PC-3 (cell line): ENCODE data around the gene EVL. TPM values are rescaled to one million over a fixed set of nuclear protein-coding genes. Genes with fewer than 3 reads are reported as not detected.
"Not testable (repeated sequence)": the region's sequence is repeated elsewhere in the genome, so short reads cannot be mapped to it uniquely, and the experiment has no call there.

Experiments used
- ATAC-seq: fragments of 200-7000 bp; cut with Tn5 transposase; 2 replicates; pipeline ENCODE4 v1.9.1; 2020; ENCODE audit warnings: mild to moderate bottlenecking, moderate library complexity
- BruUV-seq: library from RNA; stranded (reverse); fragments of 400-500 nt; replicated peaks from 2 replicates; lab custom pipeline; 2021; lab: Mats Ljungman, UMichigan
- CTCF ChIA-PET: fragments of 300-600 bp; sonication (Branson Sonifier 250); formaldehyde crosslinking; loops from one replicate; lab custom pipeline; 2022; ENCODE audit warnings: antibody characterized with exemption; lab: Charles Lee
- POLR2A ChIA-PET: fragments of 300-600 bp; sonication (Branson Sonifier 250); formaldehyde crosslinking; loops from one replicate; lab custom pipeline; 2022; ENCODE audit warnings: antibody characterized with exemption; ENCODE audit not compliant: unreplicated experiment; lab: Charles Lee
- DNase-seq: peaks from one replicate; pipeline ENCODE4 v3.0.0-alpha.2; 2015
- H2AFZ ChIP-seq: fragments of 300-600 bp; sonication (generic); 2 replicates; pipeline ENCODE4 v1.6.0; 2016; ENCODE audit warnings: antibody characterized with exemption, low read length
- H3F3A ChIP-seq: fragments of 300-600 bp; sonication (generic); one replicate; pipeline ENCODE4 v1.6.0; 2017; ENCODE audit warnings: antibody characterized with exemption, low read length, control low read depth, mild to moderate bottlenecking; ENCODE audit not compliant: unreplicated experiment
- H3K27ac ChIP-seq: fragments of 300-600 bp; sonication (generic); 2 replicates; pipeline ENCODE4 v1.5.1; 2016; ENCODE audit warnings: mild to moderate bottlenecking, low read length
- H3K27me3 ChIP-seq: fragments of 300-600 bp; sonication (generic); 2 replicates; pipeline ENCODE4 v1.6.1; 2016; ENCODE audit warnings: low read length, mixed read lengths
- H3K36me3 ChIP-seq: fragments of 300-600 bp; sonication (generic); 2 replicates; pipeline ENCODE4 v1.6.1; 2016; ENCODE audit warnings: low read depth, mixed run types, low read length, mixed read lengths
- H3K4me1 ChIP-seq: fragments of 300-600 bp; sonication (generic); 2 replicates; pipeline ENCODE4 v1.5.1; 2016; ENCODE audit warnings: low read length; ENCODE audit not compliant: insufficient read depth
- H3K4me2 ChIP-seq: fragments of 300-600 bp; sonication (generic); 2 replicates; pipeline ENCODE4 v1.6.0; 2016; ENCODE audit warnings: low read length
- H3K4me3 ChIP-seq: fragments of 300-600 bp; sonication (generic); 2 replicates; pipeline ENCODE4 v1.5.1; 2016; ENCODE audit warnings: mild to moderate bottlenecking, low read length, mixed read lengths
- H3K79me2 ChIP-seq: fragments of 300-600 bp; sonication (generic); 2 replicates; pipeline ENCODE4 v1.6.1; 2017; ENCODE audit warnings: low read length, mixed read lengths
- H3K9ac ChIP-seq: fragments of 300-600 bp; sonication (generic); 2 replicates; pipeline ENCODE4 v1.6.0; 2016; ENCODE audit warnings: mild to moderate bottlenecking, low read length
- H3K9me2 ChIP-seq: fragments of 300-600 bp; sonication (generic); replicated peaks from 2 replicates; pipeline ENCODE4 v1.6.1; 2016; ENCODE audit warnings: mixed run types, low read length, mixed read lengths
- H3K9me3 ChIP-seq: fragments of 300-600 bp; sonication (generic); 2 replicates; pipeline ENCODE4 v1.6.1; 2016; ENCODE audit warnings: low read length, mixed read lengths
- H4K20me1 ChIP-seq: fragments of 300-600 bp; sonication (generic); 2 replicates; pipeline ENCODE4 v1.6.1; 2016; ENCODE audit warnings: low read length, mixed read lengths
- EZH2 ChIP-seq: fragments of 300-600 bp; sonication (generic); IDR thresholded peaks from one replicate; pipeline ENCODE4 v1.6.1; 2017; ENCODE audit warnings: antibody characterized with exemption, mild to moderate bottlenecking, low read length; ENCODE audit not compliant: unreplicated experiment
- EZH2phosphoT487 ChIP-seq: fragments of 300-600 bp; sonication (generic); IDR thresholded peaks from 2 replicates; pipeline ENCODE4 v1.6.1; 2018; ENCODE audit warnings: mild to moderate bottlenecking, antibody characterized with exemption, low read length, borderline replicate concordance
- intact Hi-C: fragments of 100-400 bp; cut with micrococcal nuclease; formaldehyde crosslinking; loops from 2 replicates; pipeline ENCODE4 v1.9.0; 2023
- total RNA-seq: library from RNA; depleted of rRNA; stranded (reverse); fragments of >200 nt; gene quantifications from 2 replicates; pipeline ENCODE4 v1.2.3, GENCODE V29; 2014
- TF ChIP-seq, protein P1 (sequence below): fragments of 300-600 bp; sonication (generic); conservative IDR thresholded peaks from 2 replicates; pipeline ENCODE4 v1.5.1; 2017; ENCODE audit warnings: antibody characterized with exemption, low read depth, mild to moderate bottlenecking, low read length

Gene EVL
- total RNA-seq, 1 experiment from 2014 or later, result 26.5 TPM

DNA sequence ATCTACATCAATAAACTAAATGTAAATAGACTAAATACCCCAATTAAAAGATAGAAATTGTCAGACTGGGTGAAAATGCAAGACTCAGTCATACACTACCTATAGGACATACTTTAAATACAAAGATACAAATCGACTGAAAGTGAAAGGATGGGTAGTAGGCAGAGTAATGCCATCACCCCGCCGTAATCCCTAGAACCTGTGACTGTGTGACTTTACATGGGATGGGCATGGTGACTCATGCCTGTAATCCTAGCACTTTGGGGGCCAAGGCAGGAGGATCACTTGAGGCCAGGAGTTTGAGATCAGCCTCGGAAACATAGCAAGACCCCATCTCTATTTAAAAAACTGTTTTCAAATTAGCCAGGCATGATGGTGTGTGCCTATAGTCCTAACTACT, 2.6 kb upstream of the EVL start:
- Histone ChIP-seq H3K79me2 (peaks cover 6% of the 10 kb centered on the region), H3K4me3 (no peak overlapping the region), H2AFZ (no peak overlapping the region), H3K36me3 (no peaks in the 10 kb centered on the region), H4K20me1 (no peaks in the 10 kb centered on the region), H3K9me2 (no peaks in the 10 kb centered on the region), H3K9me3 (no peaks in the 10 kb centered on the region), H3F3A (no peaks in the 10 kb centered on the region), H3K27me3 (no peaks in the 10 kb centered on the region), H3K27ac (no peak overlapping the region), H3K9ac (no peak overlapping the region), H3K4me1 (peaks cover 24% of the 10 kb centered on the region), H3K4me2 (no peak overlapping the region)
- ChIA-PET POLR2A (no interaction called here), CTCF (no interaction called here)
- ATAC-seq, result no peak
- no peak for DNase-seq
- intact Hi-C loops, result no loop called here
- TF ChIP-seq, protein P1, sequence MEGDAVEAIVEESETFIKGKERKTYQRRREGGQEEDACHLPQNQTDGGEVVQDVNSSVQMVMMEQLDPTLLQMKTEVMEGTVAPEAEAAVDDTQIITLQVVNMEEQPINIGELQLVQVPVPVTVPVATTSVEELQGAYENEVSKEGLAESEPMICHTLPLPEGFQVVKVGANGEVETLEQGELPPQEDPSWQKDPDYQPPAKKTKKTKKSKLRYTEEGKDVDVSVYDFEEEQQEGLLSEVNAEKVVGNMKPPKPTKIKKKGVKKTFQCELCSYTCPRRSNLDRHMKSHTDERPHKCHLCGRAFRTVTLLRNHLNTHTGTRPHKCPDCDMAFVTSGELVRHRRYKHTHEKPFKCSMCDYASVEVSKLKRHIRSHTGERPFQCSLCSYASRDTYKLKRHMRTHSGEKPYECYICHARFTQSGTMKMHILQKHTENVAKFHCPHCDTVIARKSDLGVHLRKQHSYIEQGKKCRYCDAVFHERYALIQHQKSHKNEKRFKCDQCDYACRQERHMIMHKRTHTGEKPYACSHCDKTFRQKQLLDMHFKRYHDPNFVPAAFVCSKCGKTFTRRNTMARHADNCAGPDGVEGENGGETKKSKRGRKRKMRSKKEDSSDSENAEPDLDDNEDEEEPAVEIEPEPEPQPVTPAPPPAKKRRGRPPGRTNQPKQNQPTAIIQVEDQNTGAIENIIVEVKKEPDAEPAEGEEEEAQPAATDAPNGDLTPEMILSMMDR, result no peak
- TF ChIP-seq EZH2 (no peak), EZH2phosphoT487 (no peak)
- BruUV-seq, result no TSS peak

DNA sequence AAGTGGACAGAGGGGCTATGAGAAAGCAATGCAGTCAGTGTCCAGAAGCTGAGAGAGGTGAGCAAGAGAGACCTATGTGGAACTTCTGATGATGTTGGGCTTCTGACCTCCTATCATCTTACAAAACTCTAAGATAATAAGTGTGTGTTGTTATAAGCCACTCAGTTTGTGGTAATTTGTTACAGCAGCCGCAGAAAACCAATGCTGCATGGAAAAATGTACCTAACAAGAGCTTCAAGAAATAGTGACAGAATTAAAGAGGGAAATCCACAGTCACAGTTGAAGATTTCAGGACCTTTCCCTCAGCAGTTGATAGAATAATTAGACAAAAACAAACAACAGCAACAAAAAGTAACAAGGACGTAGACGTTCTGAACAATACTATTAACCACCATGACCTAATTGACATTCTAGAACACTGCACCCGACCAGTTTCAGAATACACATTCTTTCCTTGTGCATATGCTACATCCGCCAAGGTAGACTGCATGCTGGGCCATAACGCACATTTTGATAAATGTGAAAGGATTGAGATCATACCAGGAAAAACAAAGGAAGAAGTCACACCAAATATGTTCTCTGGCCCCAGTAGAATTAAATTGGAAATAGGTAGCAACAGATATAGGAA, 1.8 kb upstream of the EVL start:
- Histone ChIP-seq H4K20me1 (no peaks in the 10 kb centered on the region), H3K4me1 (peaks cover 31% of the 10 kb centered on the region), H3K4me3 (no peak overlapping the region), H3K27me3 (no peaks in the 10 kb centered on the region), H2AFZ (no peak overlapping the region), H3K36me3 (no peaks in the 10 kb centered on the region), H3F3A (no peaks in the 10 kb centered on the region), H3K4me2 (no peak overlapping the region), H3K27ac (no peak overlapping the region), H3K79me2 (peaks cover 6% of the 10 kb centered on the region), H3K9me2 (no peaks in the 10 kb centered on the region), H3K9ac (no peak overlapping the region), H3K9me3 (no peaks in the 10 kb centered on the region)
- intact Hi-C loops, result no loop called here
- DNase-seq (no peak), ATAC-seq (no peak)
- ChIA-PET POLR2A (no interaction called here), CTCF (no interaction called here)
- no peak for TF ChIP-seq EZH2phosphoT487
- TF ChIP-seq, protein P1, result no peak
- TF ChIP-seq EZH2, result no peak
- no TSS peak for BruUV-seq

GRCh38 chr14:100064335-100065092, 708 bp upstream of the EVL start:
- H3K27me3 ChIP-seq, H4K20me1 ChIP-seq, H3F3A ChIP-seq, H3K9me2 ChIP-seq, H3K4me2 ChIP-seq, H3K79me2 ChIP-seq, DNase-seq, intact Hi-C loops, H3K9ac ChIP-seq, BruUV-seq, H3K4me3 ChIP-seq, POLR2A ChIA-PET, CTCF ChIA-PET, H3K36me3 ChIP-seq, H3K9me3 ChIP-seq, H2AFZ ChIP-seq, H3K27ac ChIP-seq, ATAC-seq: not testable (repeated sequence)
- H3K4me1 ChIP-seq, result peaks cover 31% of the 10 kb centered on the region
